ENCODE data around the gene METTL26.

GRCh38 chr16:588639-588888, 47.5 kb downstream of the METTL26 start:
- TF ChIP-seq CTCF (conservative IDR thresholded peaks at IDR 0.05; ENCODE audit: low read length) (no peak), EZH2phosphoT487 (IDR thresholded peaks at IDR 0.05; ENCODE audit: borderline replicate concordance) (no peak)

All from Loucy (cell line).